Measurements from ENCODE around the gene NPM1. TPM values are rescaled to one million over a fixed set of nuclear protein-coding genes. Genes with fewer than 3 reads are reported as not detected.
"Not testable (repeated sequence)": the region's sequence is repeated elsewhere in the genome, so short reads cannot be mapped to it uniquely, and the experiment has no call there.

Gene NPM1
- total and polyA plus RNA-seq, 12 donors = 248 to 1,064 (median 465) TPM

DNA sequence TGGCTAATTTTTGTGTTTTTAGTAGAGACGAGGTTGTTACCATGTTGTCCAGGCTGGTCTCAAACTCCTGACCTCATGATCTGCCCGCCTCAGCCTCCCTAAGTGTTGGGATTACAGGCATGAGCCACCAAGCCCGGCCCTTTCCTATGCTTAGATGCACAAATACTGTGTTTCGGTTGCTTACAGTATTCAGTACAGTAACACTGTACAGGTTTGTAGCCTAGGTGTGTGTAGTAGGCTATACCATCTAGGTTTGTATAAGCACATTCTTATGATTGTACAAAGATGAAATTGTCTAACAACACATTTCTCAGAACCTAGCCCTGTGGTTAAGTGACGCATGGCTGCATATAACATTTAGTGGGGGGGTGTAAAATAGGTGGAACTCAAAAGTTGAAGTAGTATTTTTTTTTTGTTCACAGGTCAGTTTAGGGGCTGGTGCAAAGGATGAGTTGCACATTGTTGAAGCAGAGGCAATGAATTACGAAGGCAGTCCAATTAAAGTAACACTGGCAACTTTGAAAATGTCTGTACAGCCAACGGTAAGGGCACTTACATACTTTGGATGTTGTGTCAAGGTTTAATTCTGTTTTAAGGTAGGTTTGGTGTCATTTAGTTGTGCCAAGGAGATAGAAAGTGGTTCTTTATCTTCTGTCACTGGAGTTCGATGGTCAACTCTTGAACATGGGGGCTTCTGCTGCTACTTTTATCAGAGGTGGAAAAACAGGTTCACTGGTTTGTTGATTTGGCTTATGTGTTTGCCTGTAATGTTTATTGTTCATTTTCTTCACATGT is 3.4 kb downstream of the NPM1 start:
- Histone ChIP-seq H3K27ac (peak overlapping the region in 4 of 10 donors; percentile 21 to 51 (median 38)), H3K4me3 (peak overlapping the region in 2 of 10 donors; percentile 78 to 81), H3K9me3 (no peaks in the 10 kb centered on the region), H3K27me3 (no peaks in the 10 kb centered on the region), H3K36me3 (peaks cover 0 to 61% (median 13%) of the 10 kb centered on the region in 9 donors), H3K4me1 (peaks cover 0 to 56% (median 42%) of the 10 kb centered on the region in 9 donors)
- intact Hi-C loops (cut with DNase I) = no loop called here
- TF ChIP-seq, protein P1, sequence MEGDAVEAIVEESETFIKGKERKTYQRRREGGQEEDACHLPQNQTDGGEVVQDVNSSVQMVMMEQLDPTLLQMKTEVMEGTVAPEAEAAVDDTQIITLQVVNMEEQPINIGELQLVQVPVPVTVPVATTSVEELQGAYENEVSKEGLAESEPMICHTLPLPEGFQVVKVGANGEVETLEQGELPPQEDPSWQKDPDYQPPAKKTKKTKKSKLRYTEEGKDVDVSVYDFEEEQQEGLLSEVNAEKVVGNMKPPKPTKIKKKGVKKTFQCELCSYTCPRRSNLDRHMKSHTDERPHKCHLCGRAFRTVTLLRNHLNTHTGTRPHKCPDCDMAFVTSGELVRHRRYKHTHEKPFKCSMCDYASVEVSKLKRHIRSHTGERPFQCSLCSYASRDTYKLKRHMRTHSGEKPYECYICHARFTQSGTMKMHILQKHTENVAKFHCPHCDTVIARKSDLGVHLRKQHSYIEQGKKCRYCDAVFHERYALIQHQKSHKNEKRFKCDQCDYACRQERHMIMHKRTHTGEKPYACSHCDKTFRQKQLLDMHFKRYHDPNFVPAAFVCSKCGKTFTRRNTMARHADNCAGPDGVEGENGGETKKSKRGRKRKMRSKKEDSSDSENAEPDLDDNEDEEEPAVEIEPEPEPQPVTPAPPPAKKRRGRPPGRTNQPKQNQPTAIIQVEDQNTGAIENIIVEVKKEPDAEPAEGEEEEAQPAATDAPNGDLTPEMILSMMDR (IDR thresholded peaks at IDR 0.05) = no peak
- WGBS, 2 donors = 64 to 65% methylated on average over 8 of the region's 8 CpGs
- ATAC-seq (no peak), DNase-seq (no peak)

DNA sequence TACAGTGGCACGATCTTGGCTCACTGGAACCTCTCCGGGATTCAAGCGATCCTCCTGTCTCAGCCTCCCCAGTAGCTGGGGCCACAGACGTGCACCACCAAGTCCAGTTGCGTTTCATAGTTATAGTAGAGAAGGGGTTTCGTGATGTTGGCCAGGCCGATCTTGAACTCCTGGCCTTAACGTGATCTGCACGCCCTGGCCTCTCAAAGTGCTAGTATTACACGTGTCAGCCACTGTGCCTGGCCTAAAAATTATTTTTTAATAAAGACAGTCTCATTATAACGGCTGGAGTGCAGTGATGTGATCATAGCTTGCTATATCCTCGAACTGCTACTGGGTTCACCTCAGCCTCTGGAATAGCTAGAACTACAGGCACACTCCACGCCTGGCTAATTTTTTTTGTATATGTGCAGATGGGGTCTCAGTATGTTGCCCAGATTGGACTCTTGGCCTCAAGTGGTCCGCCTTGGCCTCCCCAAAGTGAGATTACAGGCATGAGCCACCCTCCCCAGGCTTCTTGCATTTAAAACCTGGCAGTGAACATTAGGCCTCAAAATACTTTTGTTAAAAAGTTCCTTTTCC is 4.4 kb downstream of the NPM1 start:
- intact Hi-C loops (cut with DNase I) = no loop called here
- no peak for ATAC-seq
- peaks cover 0 to 61% (median 47%) of the 10 kb centered on the region in 9 donors for H3K4me1 ChIP-seq
- no peak for DNase-seq
- H3K36me3 ChIP-seq = peaks cover 0 to 71% (median 13%) of the 10 kb centered on the region in 9 donors
- 83 to 84% methylated on average over 14 of the region's 14 CpGs for WGBS, 2 donors
- no peaks in the 10 kb centered on the region for H3K9me3 ChIP-seq
- no peaks in the 10 kb centered on the region for H3K27me3 ChIP-seq
- TF ChIP-seq, protein P1 (IDR thresholded peaks at IDR 0.05) = no peak
- H3K4me3 ChIP-seq = no peak overlapping the region
- peak overlapping the region in 1 of 10 donors; percentile 46 for H3K27ac ChIP-seq

DNA sequence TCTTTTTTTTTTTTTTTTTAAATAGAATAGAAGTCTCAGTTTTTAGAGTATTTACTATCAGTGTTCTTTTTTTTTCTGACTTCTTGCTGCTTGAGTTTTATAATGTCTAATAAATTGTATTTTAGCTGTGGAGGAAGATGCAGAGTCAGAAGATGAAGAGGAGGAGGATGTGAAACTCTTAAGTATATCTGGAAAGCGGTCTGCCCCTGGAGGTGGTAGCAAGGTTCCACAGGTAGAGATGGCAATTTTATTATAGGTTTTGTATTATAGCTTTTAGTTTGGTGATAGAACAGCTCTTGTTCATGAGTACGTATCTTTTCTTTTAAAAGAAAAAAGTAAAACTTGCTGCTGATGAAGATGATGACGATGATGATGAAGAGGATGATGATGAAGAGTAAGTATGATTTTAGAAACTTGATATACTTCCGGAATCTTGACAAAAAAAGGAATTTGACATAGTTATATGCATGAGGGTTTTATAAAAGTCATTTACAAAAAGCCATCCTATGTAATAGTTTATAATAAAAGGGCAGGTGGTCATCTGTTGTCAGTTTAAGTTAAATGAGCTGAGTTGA is 5.0 kb downstream of the NPM1 start:
- DNase-seq = no peak
- intact Hi-C loops (cut with DNase I) = no loop called here
- WGBS, 2 donors = 93% methylated on average over 4 of the region's 4 CpGs
- TF ChIP-seq, protein P1 (IDR thresholded peaks at IDR 0.05) = no peak
- Histone ChIP-seq H3K36me3 (peaks cover 0 to 76% (median 13%) of the 10 kb centered on the region in 9 donors), H3K4me1 (peaks cover 0 to 67% (median 53%) of the 10 kb centered on the region in 9 donors), H3K4me3 (no peak overlapping the region), H3K27ac (no peak overlapping the region), H3K9me3 (no peaks in the 10 kb centered on the region), H3K27me3 (no peaks in the 10 kb centered on the region)
- ATAC-seq = no peak

DNA sequence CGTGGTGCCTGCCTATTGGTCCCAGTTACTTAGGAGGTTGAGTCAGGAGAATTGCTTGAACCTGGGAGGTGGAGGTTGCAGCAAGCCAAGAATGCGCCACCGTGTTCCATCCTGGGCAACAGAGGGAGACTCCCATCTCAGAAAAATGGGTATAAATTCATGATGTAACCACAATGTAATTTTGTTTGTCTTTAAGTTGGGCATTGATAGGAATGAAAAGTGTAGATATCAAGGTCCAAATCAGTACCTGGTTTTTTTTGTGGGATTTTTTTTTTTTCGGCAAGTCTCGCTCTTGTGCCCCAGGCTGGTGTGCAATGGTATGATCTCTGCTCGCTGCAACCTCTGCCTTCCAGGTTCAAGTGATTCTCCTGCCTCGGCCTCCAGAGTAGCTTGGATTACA is 7.4 kb downstream of the NPM1 start:
- Histone ChIP-seq H3K9me3 (no peaks in the 10 kb centered on the region), H3K27ac (no peak overlapping the region), H3K36me3 (peaks cover 0 to 100% (median 13%) of the 10 kb centered on the region in 9 donors), H3K4me1 (peaks cover 0 to 69% (median 46%) of the 10 kb centered on the region in 9 donors), H3K4me3 (no peak overlapping the region), H3K27me3 (no peaks in the 10 kb centered on the region)
- no peak for ATAC-seq
- 95 to 99% methylated on average over 7 of the region's 7 CpGs for WGBS, 2 donors
- DNase-seq = no peak
- intact Hi-C loops (cut with DNase I) = no loop called here
- TF ChIP-seq, protein P1 (IDR thresholded peaks at IDR 0.05) = no peak

DNA sequence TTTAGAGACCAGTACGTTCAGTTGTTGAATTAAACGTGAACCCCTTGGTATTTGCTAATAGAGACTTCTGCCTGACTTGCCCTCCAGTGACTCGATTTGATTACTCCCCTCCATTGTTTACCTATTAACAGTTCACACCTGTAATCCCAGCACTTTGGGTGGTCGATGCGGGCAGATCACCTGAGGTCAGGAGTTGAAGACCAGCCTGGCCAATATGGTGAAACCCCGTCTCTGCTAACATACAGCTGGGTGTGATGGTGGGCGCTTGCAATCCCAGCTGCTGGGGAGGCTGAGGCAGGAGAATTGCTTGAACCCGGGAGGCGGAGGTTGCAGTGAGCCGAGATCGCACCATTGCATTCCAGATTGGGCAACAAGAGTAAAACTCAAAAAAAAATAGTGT is 8.9 kb downstream of the NPM1 start:
- Histone ChIP-seq H3K4me1 (peaks cover 0 to 54% (median 32%) of the 10 kb centered on the region in 9 donors), H3K36me3 (peaks cover 0 to 100% (median 27%) of the 10 kb centered on the region in 9 donors)
- intact Hi-C loops (cut with DNase I); H3K27me3 ChIP-seq; ATAC-seq; H3K9me3 ChIP-seq; H3K27ac ChIP-seq; H3K4me3 ChIP-seq; DNase-seq: not testable (repeated sequence)
- WGBS, 2 donors = 86 to 88% methylated on average over 11 of the region's 11 CpGs

Measured in heart right ventricle (tissue), 16 donors.